SK-N-SH treated with all-trans-retinoic acid at 6 μM for 48 hours (cell line): ENCODE results near the gene PCYT1B.

ENCODE experiments used
- ATAC-seq: fragments of 200-7000 bp; cut with Tn5 transposase; 3 replicates; pipeline ENCODE4 v1.9.1; 2020; ENCODE audit warnings: mild to moderate bottlenecking, moderate library complexity
- ARNTL ChIP-seq: fragments of 450-650 bp; formaldehyde crosslinking; IDR thresholded peaks from 2 replicates; pipeline ENCODE4 v1.5.0; 2020; ENCODE audit warnings: low read depth, mild to moderate bottlenecking, moderate library complexity, borderline replicate concordance
- BACH2 ChIP-seq: fragments of 250-450 bp; sonication (Bioruptor Pico); IDR thresholded peaks from 2 replicates; pipeline ENCODE4 v1.9.0; 2021; ENCODE audit warnings: mild to moderate bottlenecking, borderline replicate concordance
- CREB5 ChIP-seq: fragments of 250-450 bp; sonication (Bioruptor Pico); IDR thresholded peaks from 2 replicates; pipeline ENCODE4 v1.5.1; 2020; ENCODE audit warnings: low read depth, mild to moderate bottlenecking, moderate library complexity
- CSDC2 ChIP-seq: fragments of 250-450 bp; sonication (Bioruptor Pico); IDR thresholded peaks from 2 replicates; pipeline ENCODE4 v1.5.0; 2020; ENCODE audit warnings: mild to moderate bottlenecking, moderate library complexity
- CSRNP3 ChIP-seq: fragments of 250-450 bp; sonication (Bioruptor Pico); IDR thresholded peaks from 2 replicates; pipeline ENCODE4 v1.5.1; 2021; ENCODE audit warnings: mild to moderate bottlenecking, moderate library complexity
- ESRRG ChIP-seq: fragments of 250-450 bp; sonication (Bioruptor Pico); IDR thresholded peaks from 2 replicates; pipeline ENCODE4 v1.6.1; 2021; ENCODE audit warnings: mild to moderate bottlenecking
- GLIS3 ChIP-seq: fragments of 250-450 bp; sonication (Bioruptor Pico); IDR thresholded peaks from 2 replicates; pipeline ENCODE4 v1.5.0; 2020; ENCODE audit warnings: mild to moderate bottlenecking, moderate library complexity
- ISL1 ChIP-seq: fragments of 250-450 bp; sonication (Bioruptor Pico); IDR thresholded peaks from 2 replicates; pipeline ENCODE4 v2.1.2; 2022; ENCODE audit warnings: mild to moderate bottlenecking, moderate library complexity
- OSR1 ChIP-seq: fragments of 250-450 bp; sonication (Bioruptor Pico); IDR thresholded peaks from 2 replicates; pipeline ENCODE4 v1.8.0; 2022; ENCODE audit warnings: moderate library complexity, mild to moderate bottlenecking, inconsistent platforms
- PATZ1 ChIP-seq: fragments of 250-450 bp; sonication (Bioruptor Pico); IDR thresholded peaks from 2 replicates; pipeline ENCODE4 v1.8.0; 2020; ENCODE audit warnings: mild to moderate bottlenecking, moderate library complexity, borderline replicate concordance
- PPARA ChIP-seq: fragments of 250-450 bp; sonication (Bioruptor Pico); IDR thresholded peaks from 2 replicates; pipeline ENCODE4 v1.5.0; 2020; ENCODE audit warnings: mild to moderate bottlenecking, borderline replicate concordance
- RARB ChIP-seq: fragments of 250-450 bp; sonication (Bioruptor Pico); IDR thresholded peaks from 2 replicates; pipeline ENCODE4 v1.8.0; 2021; ENCODE audit warnings: mild to moderate bottlenecking, moderate library complexity
- SNAI2 ChIP-seq: fragments of 250-450 bp; sonication (Bioruptor Pico); IDR thresholded peaks from 2 replicates; pipeline ENCODE4 v1.5.0; 2020; ENCODE audit warnings: mild to moderate bottlenecking, moderate library complexity
- TCF4 ChIP-seq: fragments of 250-450 bp; sonication (Bioruptor Pico); IDR thresholded peaks from 2 replicates; pipeline ENCODE4 v1.8.0; 2021; ENCODE audit warnings: mild to moderate bottlenecking, moderate library complexity, borderline replicate concordance
- TOX ChIP-seq: fragments of 250-450 bp; sonication (Bioruptor Pico); IDR thresholded peaks from 2 replicates; pipeline ENCODE4 v1.8.0; 2021; ENCODE audit warnings: mild to moderate bottlenecking, moderate library complexity, borderline replicate concordance
- TSHZ2 ChIP-seq: fragments of 250-450 bp; sonication (Bioruptor Pico); IDR thresholded peaks from 2 replicates; pipeline ENCODE4 v1.5.0; 2020; ENCODE audit warnings: mild to moderate bottlenecking, moderate library complexity
- ZFP3 ChIP-seq: fragments of 250-450 bp; sonication (Bioruptor Pico); IDR thresholded peaks from 2 replicates; pipeline ENCODE4 v1.5.0; 2020; ENCODE audit warnings: mild to moderate bottlenecking, moderate library complexity
- ZFP30 ChIP-seq: fragments of 450-650 bp; formaldehyde crosslinking; IDR thresholded peaks from 2 replicates; pipeline ENCODE4 v1.5.0; 2022; ENCODE audit warnings: mild to moderate bottlenecking, moderate library complexity
- ZNF565 ChIP-seq: fragments of 450-650 bp; formaldehyde crosslinking; conservative IDR thresholded peaks from 2 replicates; pipeline ENCODE4 v1.5.0; 2020; ENCODE audit warnings: low read depth, mild to moderate bottlenecking, moderate library complexity
- ZNF70 ChIP-seq: fragments of 450-650 bp; formaldehyde crosslinking; IDR thresholded peaks from 2 replicates; pipeline ENCODE4 v1.5.0; 2020; ENCODE audit warnings: mild to moderate bottlenecking, moderate library complexity
- ZNF8 ChIP-seq: fragments of 450-650 bp; formaldehyde crosslinking; IDR thresholded peaks from 2 replicates; pipeline ENCODE4 v1.5.0; 2020; ENCODE audit warnings: mild to moderate bottlenecking, moderate library complexity

PCYT1B gene

DNA sequence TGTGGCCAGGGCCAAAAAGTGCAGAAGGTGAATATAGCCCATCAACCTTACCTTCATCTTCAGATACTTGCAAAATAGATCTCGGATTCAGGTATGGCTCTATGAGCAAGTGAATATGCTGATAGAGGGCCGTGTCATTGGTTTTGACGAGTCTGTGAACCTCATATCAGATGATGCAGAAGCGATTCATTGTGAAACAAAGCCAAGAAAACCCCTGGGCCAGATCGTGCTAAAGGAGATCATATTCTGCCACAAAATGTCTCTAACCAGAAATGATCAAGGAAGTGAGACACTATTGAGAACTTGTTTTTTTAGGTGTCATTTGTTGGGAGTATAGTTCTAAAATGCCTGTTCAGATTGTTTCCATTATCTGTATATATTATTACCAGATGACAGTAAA is 133.7 kb downstream of the PCYT1B start (continued):
- TF ChIP-seq ISL1 (CRISPR knock-in tag) (no peak), ZNF70 (CRISPR knock-in tag) (no peak), ZNF565 (CRISPR knock-in tag) (no peak), RARB (CRISPR knock-in tag) (no peak)

DNA sequence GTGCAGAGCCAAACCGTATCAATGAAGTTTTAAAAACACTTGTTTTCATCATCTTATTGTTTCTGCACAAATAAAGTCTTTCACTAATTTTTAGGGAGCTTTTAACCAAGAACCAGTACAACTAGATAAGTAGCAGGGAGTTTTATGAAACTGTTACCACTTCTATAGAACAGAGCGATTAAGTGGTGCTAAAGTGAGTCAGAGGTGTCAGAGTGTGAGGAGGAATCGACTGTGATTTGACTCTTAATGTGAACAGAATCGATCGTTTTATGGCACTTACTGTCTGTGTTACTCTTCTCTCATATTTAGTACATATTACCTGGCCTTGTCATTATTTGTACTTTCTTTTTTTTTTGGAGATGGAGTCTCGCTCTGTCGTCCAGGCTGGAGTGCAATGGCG is 138.8 kb downstream of the PCYT1B start:
- no peak for ATAC-seq
- TF ChIP-seq GLIS3 (CRISPR knock-in tag) (no peak), OSR1 (CRISPR knock-in tag) (no peak), TCF4 (no peak), CSRNP3 (CRISPR knock-in tag) (no peak), ISL1 (CRISPR knock-in tag) (no peak), BACH2 (CRISPR knock-in tag) (no peak), PPARA (no peak), ZFP3 (no peak), TOX (CRISPR knock-in tag) (no peak), SNAI2 (CRISPR knock-in tag) (no peak), CSDC2 (CRISPR knock-in tag) (no peak), ESRRG (CRISPR knock-in tag) (no peak), PATZ1 (CRISPR knock-in tag) (no peak), ARNTL (CRISPR knock-in tag) (no peak), CREB5 (CRISPR knock-in tag) (no peak), ZFP30 (CRISPR knock-in tag) (no peak), ZNF8 (CRISPR knock-in tag) (no peak), ZNF565 (CRISPR knock-in tag) (no peak), RARB (CRISPR knock-in tag) (no peak), TSHZ2 (CRISPR knock-in tag) (no peak)
